T47D (cell line): Measurements from ENCODE around the gene TFF3.

Experiments used
- DNase-seq, 2 experiments: peaks; one replicate each; pipeline versions ENCODE4 v3.0.0 to v3.0.0-alpha.2; 2011 to 2012; ENCODE audit warnings: low read depth in 1 of 2, low spot score in 1 of 2
- JUND ChIP-seq: IDR thresholded peaks from 2 replicates; pipeline ENCODE4 v1.6.1; 2012; ENCODE audit warnings: low read depth
- in situ Hi-C: cut with HindIII; loops from 2 replicates; pipeline ENCODE4 v1.10.0; 2016; ENCODE audit warnings: low sequenced_read_pairs, low pct_unique_long_range_greater_than_20kb

The TFF3 gene

GRCh38 chr21:42272109-42272962 is 42.9 kb downstream of the TFF3 start:
- in situ Hi-C loops = no loop called here
- no peak for DNase-seq
- TF ChIP-seq JUND = no peak

DNA sequence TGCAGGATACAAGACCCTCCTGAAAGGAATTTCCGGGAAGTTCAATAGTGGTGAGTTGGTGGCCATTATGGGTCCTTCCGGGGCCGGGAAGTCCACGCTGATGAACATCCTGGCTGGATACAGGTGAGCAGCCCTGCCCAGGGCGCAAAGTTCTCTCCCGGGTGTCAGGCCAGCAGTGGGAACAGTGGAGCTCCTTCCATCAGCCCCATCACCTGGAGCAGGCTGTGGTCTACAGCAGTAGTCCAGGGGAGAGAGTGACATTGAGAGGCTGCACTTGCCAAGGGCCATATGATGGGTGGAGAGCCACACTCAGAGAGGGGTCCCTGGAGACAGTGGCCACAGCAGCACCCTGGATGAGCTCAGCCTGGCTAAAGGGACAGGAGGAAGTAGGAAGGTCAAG is 44.1 kb downstream of the TFF3 start:
- in situ Hi-C loops = no loop called here
- no peak for DNase-seq
- no peak for TF ChIP-seq JUND

GRCh38 chr21:42269386-42269785 is 45.8 kb downstream of the TFF3 start:
- no peak for TF ChIP-seq JUND
- in situ Hi-C loops = no loop called here
- DNase-seq = peak in 1 of 2 experiments; percentile 50

GRCh38 chr21:42266971-42267556 is 48.1 kb downstream of the TFF3 start:
- no peak for DNase-seq
- TF ChIP-seq JUND = no peak
- in situ Hi-C loops = no loop called here

DNA sequence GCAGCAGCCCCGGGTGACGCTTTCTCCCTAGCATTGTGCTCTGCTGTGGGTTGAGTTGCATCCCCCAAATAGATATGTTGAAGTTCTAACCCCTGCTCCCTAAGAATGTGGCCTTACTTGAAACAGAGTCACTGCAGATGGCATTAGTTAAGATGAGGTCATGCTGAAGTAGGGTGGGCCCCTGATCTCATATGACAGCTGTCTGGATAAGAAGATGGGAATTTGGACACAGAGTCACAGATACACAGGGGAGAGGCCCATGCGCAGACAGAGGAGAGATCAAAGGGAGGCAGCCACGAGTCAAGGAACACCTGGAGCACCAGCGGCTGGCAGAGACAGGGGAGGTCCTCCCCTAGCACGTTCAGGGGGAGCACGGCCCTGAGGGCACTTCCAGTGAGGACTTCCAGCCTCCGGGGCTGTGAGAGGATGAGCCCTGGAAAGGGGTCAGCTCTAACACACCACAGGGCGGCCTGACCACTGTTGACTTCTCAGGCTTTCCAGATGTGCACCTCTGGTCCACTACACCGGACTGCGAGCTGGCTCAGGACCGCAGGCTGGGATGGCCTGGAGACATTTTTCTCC is 49.9 kb downstream of the TFF3 start:
- in situ Hi-C loops = no loop called here
- TF ChIP-seq JUND = no peak
- no peak for DNase-seq

DNA sequence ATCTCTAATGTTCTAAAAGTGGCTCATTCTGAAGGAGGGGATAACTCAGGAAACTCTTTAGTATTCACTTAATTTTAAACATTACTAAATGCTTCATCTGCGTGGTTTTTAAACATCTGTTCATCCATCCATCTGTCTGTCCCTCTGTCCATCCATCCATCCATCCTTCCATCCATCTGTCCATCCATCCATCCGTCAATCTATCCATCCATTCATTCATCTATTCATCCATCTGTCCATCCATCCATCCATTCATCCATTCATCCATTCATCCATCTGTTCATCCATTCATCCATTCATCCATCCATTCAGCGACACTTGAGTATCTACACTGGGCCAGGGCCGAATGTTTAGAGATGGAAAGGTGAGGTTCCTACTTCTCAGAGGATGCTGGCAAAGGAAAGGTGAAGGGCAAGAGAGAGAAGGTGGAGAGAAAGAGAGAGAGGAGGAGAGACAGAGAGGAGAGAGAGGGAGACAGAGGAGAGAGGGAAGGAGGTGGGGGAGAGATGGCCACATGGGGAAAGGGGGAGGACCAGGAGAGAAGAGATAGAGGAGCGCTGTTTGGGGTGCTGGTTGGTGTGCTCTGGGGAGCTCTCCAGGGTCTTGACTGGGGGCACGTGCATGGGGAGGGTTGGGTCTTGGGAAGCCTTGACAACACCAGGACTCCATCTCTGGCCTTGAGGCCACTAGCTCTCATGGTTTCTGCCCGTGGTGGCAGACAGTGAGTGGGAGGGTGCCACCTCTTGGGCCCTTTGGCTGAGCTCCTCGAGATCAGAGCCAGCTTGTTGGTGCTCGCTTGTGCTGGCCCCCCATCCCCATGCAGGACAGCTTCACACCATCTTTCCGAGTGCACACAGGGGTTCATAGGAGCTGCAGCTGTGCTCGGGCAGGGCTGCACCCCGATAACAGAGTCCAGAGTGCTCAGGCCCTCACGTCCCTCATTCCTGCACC is 50.7 kb downstream of the TFF3 start:
- in situ Hi-C loops = no loop called here
- DNase-seq = no peak
- TF ChIP-seq JUND = no peak

- in situ Hi-C loops = no loop called here
- DNase-seq = peak in 1 of 2 experiments; percentile 47
- no peak for TF ChIP-seq JUND
These were observed 51.5 kb downstream of the TFF3 start for GRCh38 chr21:42263591-42264131.

DNA sequence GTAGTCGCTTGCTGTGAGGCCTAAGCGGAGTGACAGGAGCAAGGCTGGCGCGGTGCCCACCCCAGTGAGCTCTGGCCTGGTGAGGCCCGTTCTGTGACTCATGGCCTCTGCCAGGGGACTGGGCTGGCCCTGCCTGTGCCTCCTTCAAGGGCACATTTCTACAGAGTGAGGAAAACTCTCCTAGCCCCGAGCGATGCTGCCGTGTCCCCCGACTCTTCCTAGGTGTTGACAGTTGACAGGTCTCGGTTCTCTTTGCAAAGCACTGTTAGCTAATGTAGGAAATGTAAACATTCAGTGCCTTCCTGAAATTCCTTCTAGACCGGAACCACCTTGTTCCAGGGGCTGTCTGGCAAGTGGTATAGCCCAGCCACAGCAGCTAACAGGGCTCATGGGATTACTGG is 52.4 kb downstream of the TFF3 start:
- no peak for TF ChIP-seq JUND
- in situ Hi-C loops = no loop called here
- DNase-seq = peak; percentile 76 to 84

GRCh38 chr21:42261829-42262200 is 53.4 kb downstream of the TFF3 start:
- in situ Hi-C loops = no loop called here
- TF ChIP-seq JUND = no peak
- no peak for DNase-seq
